Measurements from ENCODE around the gene DDX19B.
"Not testable (repeated sequence)": the region's sequence is repeated elsewhere in the genome, so short reads cannot be mapped to it uniquely, and the experiment has no call there.

DDX19B gene

GRCh38 chr16:70298988-70299938 is at the start of gene DDX19B:
Gene DDX19B (plus strand): TSS chr16:70299186. CDS start chr16:70299298, 112 bp downstream.
- peak; percentile 51 for DNase-seq (ENCODE audit: low read depth)

- DNase-seq (ENCODE audit: low read depth) = not testable (repeated sequence)
Measured at GRCh38 chr16:70249697-70250096, 49.3 kb upstream of the DDX19B start.

DNA sequence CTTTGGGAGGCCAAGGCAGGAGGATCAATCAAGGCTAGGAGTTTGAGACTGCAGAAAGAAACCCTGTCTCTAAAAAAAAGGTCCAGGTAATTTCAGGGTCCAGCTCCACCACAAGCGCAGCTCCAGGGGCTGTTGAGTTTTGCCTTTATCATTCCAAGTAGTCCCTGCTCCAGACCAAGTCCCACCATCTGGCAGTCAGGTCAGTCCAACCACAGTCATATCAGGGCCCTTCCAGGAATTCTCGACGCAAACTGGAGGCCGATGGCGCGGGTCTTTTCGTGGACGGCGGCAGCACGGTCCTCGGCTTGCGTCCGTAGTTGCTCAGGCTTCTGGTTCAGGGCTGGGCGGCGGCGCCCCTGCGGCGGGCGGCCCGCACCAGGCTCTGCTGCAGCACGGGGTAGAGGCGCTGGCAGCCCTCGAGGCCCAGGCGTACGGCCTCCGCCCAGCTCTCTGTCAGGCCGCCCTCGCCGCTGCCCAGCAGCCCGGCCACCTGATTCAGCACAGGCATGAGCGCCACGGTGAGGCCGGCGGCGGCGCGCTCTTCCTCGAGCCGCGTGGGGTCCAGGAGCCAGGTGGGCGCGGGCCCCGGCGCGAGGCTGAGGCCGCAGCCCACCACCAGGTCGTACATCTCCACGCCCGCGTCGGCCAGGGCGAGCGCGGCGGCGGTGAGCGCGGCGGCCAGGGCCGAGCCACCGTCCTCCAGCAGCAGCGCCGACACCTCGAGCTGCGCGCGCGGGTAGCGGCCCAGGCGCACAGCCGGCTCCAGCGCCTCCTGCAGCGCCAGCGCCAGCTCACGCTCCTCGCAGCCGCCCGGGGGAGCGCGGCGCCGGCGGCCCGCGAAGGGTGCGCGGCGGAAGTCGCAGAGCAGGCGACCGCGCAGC is 48.0 kb upstream of the DDX19B start:
- DNase-seq (ENCODE audit: low read depth) = peak; percentile 13

- peak; percentile 83 for DNase-seq (ENCODE audit: low read depth)
Measured at GRCh38 chr16:70251629-70252354, 47.2 kb upstream of the DDX19B start, which contains the start of gene EXOSC6. Gene EXOSC6 (minus strand): TSS chr16:70251940. CDS start chr16:70251900, 40 bp downstream.

GRCh38 chr16:70252355-70252988 is 46.5 kb upstream of the DDX19B start:
- DNase-seq (ENCODE audit: low read depth) = no peak

GRCh38 chr16:70253291-70254106 is 45.5 kb upstream of the DDX19B start:
- DNase-seq (ENCODE audit: low read depth) = peak; percentile 12

- DNase-seq (ENCODE audit: low read depth) = no peak
Measured at GRCh38 chr16:70254180-70254964, 44.6 kb upstream of the DDX19B start.

- DNase-seq (ENCODE audit: low read depth) = no peak
Measured at GRCh38 chr16:70254965-70255286, 44.1 kb upstream of the DDX19B start.

DNA sequence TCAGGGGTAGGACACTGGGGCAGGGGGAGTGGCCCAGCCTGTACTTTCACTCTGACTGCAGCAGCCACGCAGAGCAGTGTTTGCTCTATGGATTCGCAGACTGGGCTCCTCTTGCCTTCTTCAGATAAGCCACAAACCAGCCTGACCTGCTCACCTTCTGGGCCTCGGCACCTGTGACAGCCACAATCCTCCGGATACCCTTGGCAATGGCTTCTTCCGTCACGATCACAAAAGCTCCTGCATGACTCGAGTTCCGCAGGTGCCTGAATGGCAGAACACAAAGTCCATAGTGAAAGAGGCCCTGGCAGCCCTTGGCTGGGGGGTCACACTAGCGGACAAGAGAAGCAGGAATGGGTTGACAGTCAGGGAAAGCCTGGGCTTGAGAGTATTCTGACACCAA is 43.4 kb upstream of the DDX19B start:
- DNase-seq (ENCODE audit: low read depth) = no peak

GRCh38 chr16:70257391-70257790 is 41.6 kb upstream of the DDX19B start:
- DNase-seq (ENCODE audit: low read depth) = no peak

GRCh38 chr16:70258065-70258464 is 40.9 kb upstream of the DDX19B start:
- DNase-seq (ENCODE audit: low read depth) = no peak

- no peak for DNase-seq (ENCODE audit: low read depth)
Measured at GRCh38 chr16:70258946-70259345, 40.0 kb upstream of the DDX19B start.

GRCh38 chr16:70259903-70260302 is 39.1 kb upstream of the DDX19B start:
- DNase-seq (ENCODE audit: low read depth) = not testable (repeated sequence)

DNA sequence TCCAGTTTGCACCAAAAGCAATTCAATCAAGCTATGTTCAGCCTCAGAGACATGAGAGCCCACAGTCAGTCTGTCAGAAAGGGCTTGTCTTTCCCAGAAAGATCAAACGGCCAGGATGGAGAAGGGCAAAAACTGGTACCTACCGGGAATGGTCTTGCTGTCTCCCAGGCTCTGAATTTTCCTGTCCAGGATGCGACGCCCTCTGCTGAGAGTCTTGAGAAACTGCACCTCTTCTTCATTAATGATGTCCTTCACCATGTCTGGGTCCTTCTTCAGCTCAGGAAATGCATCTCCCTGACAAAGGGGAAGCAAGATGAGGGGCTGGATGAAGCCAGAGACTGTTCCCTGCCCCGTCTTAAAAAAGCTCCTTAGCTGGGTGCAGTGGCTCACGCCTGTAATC is 31.5 kb upstream of the DDX19B start:
- DNase-seq (ENCODE audit: low read depth) = peak; percentile 18

GRCh38 chr16:70267922-70268321 is 31.1 kb upstream of the DDX19B start:
- DNase-seq (ENCODE audit: low read depth) = not testable (repeated sequence)

DNA sequence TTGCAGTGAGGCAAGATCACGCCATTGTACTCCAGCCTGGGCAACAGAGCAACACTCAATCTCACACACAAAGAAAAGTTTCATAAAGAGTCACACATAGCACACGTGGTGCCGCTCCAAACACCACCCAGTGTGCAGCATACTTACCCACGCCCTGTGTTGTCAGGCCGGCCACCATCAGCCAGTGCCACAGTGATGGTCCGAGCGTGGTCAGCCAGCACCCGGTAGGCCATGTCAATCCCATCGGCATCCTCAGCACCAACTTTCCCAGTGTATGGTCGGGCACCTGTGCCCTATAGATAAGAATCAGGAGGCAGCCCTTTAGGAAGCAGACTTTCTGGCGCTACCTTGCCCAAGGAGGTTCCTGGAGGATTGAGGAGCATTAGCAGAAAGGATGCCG is 29.5 kb upstream of the DDX19B start:
- no peak for DNase-seq (ENCODE audit: low read depth)

DNA sequence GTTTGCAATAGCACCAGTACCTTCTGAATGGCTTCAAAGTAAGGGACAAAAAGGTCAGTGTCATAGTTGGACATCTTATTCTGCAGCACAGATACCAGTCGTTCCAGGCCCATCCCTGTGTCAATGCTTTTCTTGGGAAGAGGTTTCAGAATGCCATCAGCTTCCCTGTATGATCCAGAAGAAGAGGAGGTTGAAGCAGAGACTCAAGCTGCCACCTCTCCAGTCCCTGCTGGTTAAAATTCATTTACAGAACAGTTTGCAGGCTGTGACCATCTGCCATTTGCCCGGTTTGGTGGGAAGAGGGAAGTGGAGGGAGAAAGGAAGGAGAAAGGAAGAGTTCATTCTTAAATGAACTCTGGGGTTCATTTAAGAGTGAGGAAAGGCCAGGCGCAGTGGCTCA is 28.8 kb upstream of the DDX19B start:
- DNase-seq (ENCODE audit: low read depth) = no peak

GRCh38 chr16:70271696-70272095 is 27.3 kb upstream of the DDX19B start:
- DNase-seq (ENCODE audit: low read depth) = no peak

GRCh38 chr16:70276392-70276791 is 22.6 kb upstream of the DDX19B start:
- DNase-seq (ENCODE audit: low read depth) = no peak
